ENCODE data around the gene ATP6V1B1.

DNA sequence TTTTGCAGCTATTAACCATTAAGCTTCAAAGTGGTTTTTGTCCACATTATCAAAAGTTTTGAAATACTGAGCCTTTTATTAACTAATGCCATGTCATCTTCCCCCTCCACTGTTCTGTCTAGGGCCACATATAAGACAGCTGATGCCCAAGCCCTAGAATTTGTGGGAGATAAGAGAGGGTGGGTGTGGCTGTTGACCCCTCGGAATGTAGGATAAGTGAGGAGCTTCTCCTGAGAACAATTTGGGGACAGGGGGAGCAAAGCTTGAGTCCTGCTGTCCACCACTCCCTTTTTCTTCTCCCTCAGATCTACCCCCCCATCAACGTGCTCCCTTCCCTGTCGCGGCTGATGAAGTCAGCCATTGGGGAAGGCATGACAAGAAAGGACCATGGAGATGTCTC lies 28.4 kb downstream of the ATP6V1B1 start:
- TF ChIP-seq NR3C1 (CRISPR knock-in tag; IDR thresholded peaks at IDR 0.05) (no peak), GATAD2A (IDR thresholded peaks at IDR 0.05) (no peak), FOXA3 (CRISPR knock-in tag; conservative IDR thresholded peaks at IDR 0.05 in 1 of 2, IDR thresholded peaks at IDR 0.05 in 1 of 2) (no peak), KLF16 (IDR thresholded peaks at IDR 0.05) (no peak), NFIC (IDR thresholded peaks at IDR 0.05) (no peak)
- TF ChIP-seq, protein P1, sequence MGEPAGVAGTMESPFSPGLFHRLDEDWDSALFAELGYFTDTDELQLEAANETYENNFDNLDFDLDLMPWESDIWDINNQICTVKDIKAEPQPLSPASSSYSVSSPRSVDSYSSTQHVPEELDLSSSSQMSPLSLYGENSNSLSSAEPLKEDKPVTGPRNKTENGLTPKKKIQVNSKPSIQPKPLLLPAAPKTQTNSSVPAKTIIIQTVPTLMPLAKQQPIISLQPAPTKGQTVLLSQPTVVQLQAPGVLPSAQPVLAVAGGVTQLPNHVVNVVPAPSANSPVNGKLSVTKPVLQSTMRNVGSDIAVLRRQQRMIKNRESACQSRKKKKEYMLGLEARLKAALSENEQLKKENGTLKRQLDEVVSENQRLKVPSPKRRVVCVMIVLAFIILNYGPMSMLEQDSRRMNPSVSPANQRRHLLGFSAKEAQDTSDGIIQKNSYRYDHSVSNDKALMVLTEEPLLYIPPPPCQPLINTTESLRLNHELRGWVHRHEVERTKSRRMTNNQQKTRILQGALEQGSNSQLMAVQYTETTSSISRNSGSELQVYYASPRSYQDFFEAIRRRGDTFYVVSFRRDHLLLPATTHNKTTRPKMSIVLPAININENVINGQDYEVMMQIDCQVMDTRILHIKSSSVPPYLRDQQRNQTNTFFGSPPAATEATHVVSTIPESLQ (CRISPR knock-in tag; IDR thresholded peaks at IDR 0.05) = no peak
- TF ChIP-seq, protein P2, sequence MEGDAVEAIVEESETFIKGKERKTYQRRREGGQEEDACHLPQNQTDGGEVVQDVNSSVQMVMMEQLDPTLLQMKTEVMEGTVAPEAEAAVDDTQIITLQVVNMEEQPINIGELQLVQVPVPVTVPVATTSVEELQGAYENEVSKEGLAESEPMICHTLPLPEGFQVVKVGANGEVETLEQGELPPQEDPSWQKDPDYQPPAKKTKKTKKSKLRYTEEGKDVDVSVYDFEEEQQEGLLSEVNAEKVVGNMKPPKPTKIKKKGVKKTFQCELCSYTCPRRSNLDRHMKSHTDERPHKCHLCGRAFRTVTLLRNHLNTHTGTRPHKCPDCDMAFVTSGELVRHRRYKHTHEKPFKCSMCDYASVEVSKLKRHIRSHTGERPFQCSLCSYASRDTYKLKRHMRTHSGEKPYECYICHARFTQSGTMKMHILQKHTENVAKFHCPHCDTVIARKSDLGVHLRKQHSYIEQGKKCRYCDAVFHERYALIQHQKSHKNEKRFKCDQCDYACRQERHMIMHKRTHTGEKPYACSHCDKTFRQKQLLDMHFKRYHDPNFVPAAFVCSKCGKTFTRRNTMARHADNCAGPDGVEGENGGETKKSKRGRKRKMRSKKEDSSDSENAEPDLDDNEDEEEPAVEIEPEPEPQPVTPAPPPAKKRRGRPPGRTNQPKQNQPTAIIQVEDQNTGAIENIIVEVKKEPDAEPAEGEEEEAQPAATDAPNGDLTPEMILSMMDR (IDR thresholded peaks at IDR 0.05 in 2 of 3, conservative IDR thresholded peaks at IDR 0.05 in 1 of 3; ENCODE audit: insufficient read depth in 2 of 3, low read depth in 1 of 3, low read length in 3 of 3) = no peak
